SU-DHL-6 (cell line): ENCODE measurements around the gene HDGFL2.

Experiments used
- EZH2phosphoT487 ChIP-seq: fragments of 200-600 bp; sonication (generic), shearing (Covaris generic); conservative IDR thresholded peaks from 2 replicates; pipeline ENCODE4 v1.6.1; 2018; ENCODE audit warnings: mild to moderate bottlenecking, antibody characterized with exemption, low read length, moderate library complexity, mixed read lengths
- TF ChIP-seq, protein P1 (sequence below): fragments of 200-600 bp; sonication (generic); IDR thresholded peaks from one replicate; pipeline ENCODE4 v1.5.1; 2017; ENCODE audit warnings: antibody characterized with exemption, mild to moderate bottlenecking, low read length, moderate library complexity; ENCODE audit not compliant: insufficient read depth, poor library complexity, severe bottlenecking

DNA sequence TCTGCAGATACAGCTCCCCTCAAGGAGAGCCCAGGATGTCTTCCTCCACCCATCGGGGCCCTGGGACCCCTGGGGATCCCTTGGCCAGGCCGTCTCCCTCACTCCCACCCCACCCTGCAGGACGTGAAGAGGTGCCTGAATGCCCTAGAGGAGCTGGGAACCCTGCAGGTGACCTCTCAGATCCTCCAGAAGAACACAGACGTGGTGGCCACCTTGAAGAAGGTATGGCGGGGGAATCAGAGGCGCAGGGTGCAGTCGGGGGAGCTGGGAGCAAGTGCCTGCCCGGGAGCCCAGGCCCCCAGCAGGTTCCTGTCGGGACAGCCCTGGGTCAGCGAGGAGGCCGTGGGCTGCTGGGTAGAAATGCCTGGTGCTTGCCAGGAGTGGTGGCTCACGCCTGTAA is 26.6 kb downstream of the HDGFL2 start:
- TF ChIP-seq, protein P1, sequence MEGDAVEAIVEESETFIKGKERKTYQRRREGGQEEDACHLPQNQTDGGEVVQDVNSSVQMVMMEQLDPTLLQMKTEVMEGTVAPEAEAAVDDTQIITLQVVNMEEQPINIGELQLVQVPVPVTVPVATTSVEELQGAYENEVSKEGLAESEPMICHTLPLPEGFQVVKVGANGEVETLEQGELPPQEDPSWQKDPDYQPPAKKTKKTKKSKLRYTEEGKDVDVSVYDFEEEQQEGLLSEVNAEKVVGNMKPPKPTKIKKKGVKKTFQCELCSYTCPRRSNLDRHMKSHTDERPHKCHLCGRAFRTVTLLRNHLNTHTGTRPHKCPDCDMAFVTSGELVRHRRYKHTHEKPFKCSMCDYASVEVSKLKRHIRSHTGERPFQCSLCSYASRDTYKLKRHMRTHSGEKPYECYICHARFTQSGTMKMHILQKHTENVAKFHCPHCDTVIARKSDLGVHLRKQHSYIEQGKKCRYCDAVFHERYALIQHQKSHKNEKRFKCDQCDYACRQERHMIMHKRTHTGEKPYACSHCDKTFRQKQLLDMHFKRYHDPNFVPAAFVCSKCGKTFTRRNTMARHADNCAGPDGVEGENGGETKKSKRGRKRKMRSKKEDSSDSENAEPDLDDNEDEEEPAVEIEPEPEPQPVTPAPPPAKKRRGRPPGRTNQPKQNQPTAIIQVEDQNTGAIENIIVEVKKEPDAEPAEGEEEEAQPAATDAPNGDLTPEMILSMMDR = no peak
- no peak for TF ChIP-seq EZH2phosphoT487
